TTC549 (cell line): ENCODE results near the gene COTL1.

Source experiments
- FAIRE-seq: peaks from 2 replicates; lab custom pipeline; 2012; peaks lifted over from hg19 to GRCh38; lab: Jason Lieb, UNC

The COTL1 gene

GRCh38 chr16:84614073-84614459 is 3.8 kb downstream of the COTL1 start:
- no peak for FAIRE-seq

DNA sequence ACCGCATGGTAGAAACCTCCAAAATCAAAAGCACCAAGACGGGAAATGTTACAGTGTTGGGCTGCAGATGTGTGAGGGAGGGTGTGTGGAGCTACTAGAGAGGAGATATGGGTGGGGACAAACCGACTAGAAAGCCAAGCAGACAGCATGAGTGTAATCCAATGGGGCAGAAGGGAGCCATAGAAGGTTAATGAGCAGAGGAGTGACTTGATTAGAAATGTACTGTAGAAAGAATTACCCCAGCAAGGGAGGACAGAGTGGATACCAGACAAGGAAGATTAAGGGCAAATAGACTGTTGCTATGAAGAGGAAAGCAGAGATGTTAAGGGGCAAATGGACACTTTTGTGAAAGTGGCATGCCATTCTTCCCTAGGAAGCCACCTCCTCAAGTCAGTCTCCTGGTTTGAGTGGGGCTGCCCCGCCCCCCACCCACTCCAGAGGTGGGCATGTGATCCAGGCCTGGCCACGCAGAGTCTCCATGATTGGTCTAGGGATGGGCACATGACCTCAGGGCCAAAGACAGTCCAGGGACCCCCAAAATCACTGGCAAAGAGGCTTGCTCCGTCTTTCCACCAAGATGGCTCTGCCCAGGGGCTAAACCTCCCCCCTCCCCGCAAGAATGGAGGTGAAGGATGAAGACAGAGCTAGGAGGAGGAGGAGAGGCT is 4.3 kb downstream of the COTL1 start:
- FAIRE-seq, result no peak

GRCh38 chr16:84612686-84613085 is 5.2 kb downstream of the COTL1 start:
- FAIRE-seq, result no peak

DNA sequence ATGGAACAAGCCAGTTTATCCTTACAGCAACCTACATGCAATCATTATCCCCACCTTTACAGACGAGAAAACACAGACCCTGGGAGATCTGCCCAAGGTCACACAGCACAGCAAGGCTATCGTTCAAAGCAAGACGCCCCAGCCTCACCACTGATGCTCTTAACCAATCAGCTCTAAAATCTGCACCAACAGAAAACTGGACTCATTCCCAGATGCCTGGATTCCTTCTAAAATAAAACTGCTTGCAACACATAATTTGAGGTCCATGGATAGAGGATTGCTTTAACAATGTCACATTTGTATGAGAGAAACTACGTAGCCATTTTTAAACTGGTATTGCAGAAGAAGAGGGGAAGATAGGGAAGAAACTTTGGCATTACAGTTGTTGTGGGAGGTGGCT is 6.8 kb downstream of the COTL1 start:
- FAIRE-seq, result no peak

GRCh38 chr16:84610376-84610775 is 7.5 kb downstream of the COTL1 start:
- no peak for FAIRE-seq

- no peak for FAIRE-seq
Observed at GRCh38 chr16:84609563-84610177, 8.2 kb downstream of the COTL1 start.

- FAIRE-seq, result no peak
Observed at GRCh38 chr16:84608282-84608681, 9.6 kb downstream of the COTL1 start.

- FAIRE-seq, result no peak
Observed at GRCh38 chr16:84607694-84608093, 10.2 kb downstream of the COTL1 start.

DNA sequence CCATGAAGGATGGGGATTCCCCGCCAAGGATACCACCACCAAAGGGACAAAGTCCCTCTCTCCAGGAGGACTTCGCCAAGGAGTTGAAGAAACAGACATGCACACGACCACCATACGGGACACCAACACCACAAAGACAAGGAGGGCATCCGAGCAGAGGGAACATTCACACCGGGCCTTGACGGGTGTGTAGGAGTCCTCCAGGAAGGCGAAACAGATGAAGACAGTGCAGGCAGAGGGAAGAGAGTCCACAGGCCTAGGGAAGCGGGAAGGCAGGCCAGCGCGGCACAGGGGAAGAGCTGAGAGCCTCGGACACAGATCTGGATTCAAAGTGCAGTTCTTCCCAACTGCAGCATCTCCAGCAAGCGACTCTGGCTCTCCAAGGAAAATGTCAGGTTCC is 10.8 kb downstream of the COTL1 start:
- no peak for FAIRE-seq

GRCh38 chr16:84606081-84606875 is 11.6 kb downstream of the COTL1 start:
- FAIRE-seq, result no peak

DNA sequence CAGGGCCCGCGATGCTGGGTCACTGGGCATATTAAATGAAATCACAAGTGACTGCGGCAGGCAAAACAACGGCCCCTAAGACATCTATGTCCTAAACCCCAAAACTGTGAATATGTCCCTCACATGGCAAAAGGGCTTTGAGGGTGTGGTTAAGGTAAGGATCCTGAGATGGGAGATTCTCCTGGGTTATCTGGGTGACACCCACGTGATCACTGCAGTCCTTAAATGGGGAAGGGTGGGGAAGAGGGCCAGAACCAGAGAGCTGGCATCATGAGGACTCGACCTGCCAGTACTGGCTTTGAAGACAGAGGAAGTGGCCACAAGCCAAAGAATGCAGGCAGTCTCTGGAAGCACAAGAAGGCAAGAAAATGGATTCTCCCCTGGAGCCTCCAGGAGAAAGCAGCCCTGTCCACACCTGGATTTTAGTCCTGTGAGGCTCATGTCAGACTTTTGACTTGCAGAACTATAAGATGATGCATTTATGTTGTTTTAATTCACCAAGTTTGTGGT is 12.5 kb downstream of the COTL1 start:
- no peak for FAIRE-seq

DNA sequence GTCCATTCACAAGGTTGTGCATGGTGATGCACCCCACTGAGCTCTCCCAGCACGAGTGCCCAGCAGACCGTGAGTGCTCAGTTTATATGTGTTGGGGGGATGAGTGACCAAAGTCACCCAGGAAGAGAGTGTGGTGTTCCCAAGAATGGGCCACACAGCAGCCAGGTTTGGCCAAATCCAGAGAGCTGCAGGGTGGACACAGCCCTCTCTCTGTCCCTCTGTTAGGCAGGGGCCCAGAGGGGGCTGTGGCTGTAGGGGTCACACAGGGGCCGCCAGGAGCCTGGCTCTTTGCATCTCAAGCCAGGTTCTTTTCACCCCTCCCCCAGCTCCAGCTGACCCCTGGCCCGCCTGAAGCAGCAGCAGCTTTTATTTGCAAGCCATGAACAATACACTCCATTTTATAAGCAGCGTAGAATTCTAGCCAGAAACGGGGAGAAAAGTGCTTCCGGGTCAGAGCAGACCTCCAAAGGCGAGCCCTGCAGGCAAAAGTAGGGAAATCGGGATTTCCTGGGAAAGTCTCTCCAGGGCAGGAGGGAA is 13.3 kb downstream of the COTL1 start:
- no peak for FAIRE-seq

- FAIRE-seq, result no peak
Observed at GRCh38 chr16:84603940-84604339, 13.9 kb downstream of the COTL1 start.

- FAIRE-seq, result no peak
Observed at GRCh38 chr16:84603140-84603816, 14.6 kb downstream of the COTL1 start.

DNA sequence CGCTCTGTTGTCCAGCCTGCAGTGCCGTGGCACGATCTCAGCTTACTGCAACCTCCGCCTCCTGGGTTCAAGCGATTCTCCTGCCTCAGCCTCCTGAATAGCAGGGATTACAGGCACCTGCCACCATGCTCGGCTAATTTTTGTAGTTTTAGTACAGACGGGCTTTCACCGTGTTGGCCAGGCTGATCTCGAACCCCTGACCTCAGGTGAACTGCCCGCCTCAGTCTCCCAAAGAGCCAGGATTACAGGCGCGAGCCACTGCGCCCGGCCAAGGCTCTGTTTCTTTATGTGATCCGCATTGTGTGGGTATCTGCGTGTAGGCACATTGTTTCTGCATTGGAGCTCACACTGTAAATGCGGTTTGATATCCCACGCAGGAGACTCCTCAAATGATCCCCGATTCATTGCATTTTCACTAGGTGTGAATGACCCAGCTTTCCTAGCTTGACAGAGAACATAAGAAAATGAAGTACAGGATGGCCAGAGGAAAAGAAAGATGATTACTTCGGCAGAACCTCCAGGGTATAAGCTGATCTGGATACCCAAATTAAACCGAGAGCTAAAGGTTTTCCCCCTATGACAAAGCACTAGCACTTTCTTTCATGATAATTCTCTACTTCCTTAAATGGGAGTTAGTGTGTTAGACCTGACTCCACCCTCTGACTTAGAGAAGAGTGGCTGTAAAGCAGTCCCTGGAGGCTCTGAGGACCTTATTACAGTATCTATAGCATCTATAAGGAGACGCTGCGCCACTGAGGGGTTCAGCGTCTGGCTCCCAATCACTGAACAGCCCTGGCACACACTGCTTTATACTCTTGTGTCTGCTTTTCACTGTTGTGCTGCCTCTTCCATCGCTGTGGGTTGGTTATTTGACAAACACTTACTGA is 17.3 kb downstream of the COTL1 start:
- no peak for FAIRE-seq

GRCh38 chr16:84599521-84600202 is 18.2 kb downstream of the COTL1 start:
- no peak for FAIRE-seq

DNA sequence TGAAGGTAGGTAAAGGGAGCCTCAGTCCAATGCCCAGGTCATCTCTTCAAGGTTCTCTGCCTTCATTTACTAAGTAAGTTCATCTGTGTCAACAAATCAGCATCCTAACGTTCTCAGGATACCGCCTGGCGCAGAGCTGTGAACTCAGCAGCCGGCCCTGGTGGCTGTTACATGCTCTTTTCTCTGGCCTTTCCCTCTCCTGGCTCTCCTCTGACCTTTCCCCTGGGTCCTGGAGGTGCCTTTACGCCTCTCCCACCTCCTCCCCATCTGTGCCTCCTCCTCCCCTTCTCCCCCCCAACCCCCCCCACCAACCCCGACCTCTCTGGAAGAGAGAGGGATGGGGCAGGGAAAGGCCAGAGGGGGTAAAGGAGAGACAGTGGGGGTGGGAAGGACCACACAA is 19.5 kb downstream of the COTL1 start:
- no peak for FAIRE-seq

DNA sequence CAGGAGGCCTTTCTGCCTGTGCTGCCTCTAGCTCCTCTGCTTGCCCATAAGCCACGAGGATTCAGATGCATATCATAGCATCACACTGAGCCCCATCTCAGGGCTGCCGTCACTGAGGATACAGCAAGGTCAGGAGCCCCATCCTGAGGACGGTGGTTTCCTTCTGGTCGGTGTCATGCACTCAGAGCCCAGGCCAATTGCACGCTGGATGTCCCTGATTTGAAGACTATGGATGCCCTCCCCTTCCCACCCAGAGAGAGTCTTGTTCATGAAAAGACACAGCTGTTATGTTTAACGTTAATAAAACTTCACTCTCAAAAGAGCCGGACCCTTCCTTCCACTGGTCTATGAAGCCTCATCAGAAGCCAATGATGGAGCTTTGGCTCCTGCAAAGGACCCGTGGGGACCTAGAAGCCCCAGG is 19.9 kb downstream of the COTL1 start:
- FAIRE-seq, result no peak

DNA sequence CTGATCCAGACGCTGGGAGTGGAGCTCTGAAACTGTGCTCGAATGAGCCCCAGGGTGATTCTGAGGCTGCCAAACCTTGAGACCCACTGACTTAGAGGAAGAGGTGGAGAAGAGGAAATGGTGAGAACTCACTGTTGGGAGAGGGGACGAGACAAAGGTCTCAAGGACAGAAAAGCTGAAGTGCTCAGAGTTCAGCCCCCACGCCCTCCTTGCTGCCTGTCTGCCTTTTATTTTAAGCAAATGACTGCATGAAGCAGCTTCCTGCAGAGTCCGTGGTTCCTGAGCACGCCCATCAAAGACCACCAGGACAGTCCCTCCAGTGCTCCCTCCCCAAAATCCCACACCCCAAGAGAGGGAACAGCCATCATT is 20.4 kb downstream of the COTL1 start:
- no peak for FAIRE-seq

- FAIRE-seq, result no peak
Observed at GRCh38 chr16:84596801-84597527, 20.9 kb downstream of the COTL1 start.
